Measurements from ENCODE around the gene SETBP1. TPM values are rescaled to one million over a fixed set of nuclear protein-coding genes. Genes with fewer than 3 reads are reported as not detected.

Gene SETBP1
- total RNA-seq, 1 donor: 16.2 TPM

DNA sequence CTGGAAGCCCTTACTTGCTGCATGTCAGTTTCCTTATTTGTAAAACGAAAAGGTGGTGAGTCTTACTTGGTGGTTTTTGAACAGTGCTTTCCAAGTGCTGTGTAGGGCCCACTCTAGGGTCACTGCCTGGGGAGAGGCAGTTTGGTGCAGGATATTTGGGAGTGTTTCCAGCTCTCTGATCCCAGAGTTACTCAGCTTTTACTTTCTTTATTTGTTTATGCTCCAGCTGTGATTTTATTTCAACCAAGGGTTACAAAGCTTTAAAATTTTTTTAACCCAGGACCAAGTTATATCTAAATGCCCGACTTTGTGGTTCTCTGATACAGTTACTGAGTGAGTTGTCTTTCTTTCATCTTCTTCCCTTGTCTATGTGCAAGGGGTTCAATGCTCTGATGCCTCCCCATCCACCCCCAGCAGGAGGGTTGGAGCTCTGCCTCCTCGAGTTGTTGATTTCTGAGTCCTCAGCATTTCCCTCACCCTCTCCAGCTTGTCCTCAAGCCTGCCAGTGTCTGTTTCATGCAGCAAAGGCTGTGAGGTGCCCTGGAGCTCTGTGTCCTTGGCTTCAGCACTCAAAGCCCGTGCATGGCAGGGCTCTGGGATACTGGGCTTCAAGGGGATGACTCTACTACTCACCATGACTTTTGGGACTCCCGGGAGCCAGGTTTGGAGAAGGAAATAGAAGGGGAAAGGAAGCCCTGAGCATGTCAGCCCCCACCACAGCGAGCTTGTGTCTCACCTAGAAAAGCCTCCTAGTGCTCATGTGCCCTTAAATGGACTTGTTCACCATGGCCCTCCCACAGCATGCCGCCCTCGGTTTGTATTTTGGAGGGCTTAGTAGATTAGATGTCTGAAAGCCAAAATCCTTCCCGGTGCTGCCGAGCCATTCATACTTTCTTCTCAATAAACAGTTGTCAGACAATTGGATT lies 236.8 kb downstream of the SETBP1 start:
- DNase-seq (ENCODE audit: low read depth in 2 of 3, low spot score in 2 of 3): no peak

DNA sequence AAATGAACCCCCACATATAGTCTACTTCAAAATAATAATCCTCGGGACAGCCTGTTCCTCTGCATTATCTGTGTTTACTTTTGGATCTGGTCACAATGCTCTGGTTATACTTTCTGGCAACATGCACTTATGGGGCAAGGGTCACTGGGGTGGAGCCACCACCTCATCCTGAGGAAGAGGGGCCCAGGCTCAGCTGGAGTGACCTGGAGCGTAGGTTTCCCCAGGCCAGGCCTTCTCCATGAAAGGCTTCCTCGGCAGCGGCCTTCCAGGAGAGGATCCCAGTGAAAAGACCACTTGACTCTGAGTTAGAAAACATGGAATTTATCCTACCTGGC lies 237.4 kb downstream of the SETBP1 start:
- DNase-seq (ENCODE audit: low read depth in 2 of 3, low spot score in 2 of 3): no peak

DNA sequence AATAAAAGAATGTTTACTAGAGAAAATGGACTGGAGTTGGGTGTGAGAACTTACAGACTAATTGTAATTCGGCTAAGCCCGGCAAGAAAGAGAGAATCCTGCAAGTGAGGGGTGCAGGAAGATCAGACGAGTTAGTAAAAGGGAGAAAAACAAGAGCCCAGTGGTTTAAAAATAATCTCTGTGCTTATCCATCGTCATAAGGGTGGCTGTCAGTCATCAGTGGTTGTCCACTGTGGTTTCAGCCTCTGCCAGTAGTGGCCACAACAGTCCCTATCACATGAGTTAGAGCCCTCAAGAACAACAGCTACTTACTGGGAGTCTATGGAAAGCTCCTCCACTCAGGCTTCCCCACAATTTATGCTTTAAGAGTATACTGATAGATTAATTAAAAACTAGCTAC lies 239.8 kb downstream of the SETBP1 start:
- DNase-seq (ENCODE audit: low read depth in 2 of 3, low spot score in 2 of 3): no peak

DNA sequence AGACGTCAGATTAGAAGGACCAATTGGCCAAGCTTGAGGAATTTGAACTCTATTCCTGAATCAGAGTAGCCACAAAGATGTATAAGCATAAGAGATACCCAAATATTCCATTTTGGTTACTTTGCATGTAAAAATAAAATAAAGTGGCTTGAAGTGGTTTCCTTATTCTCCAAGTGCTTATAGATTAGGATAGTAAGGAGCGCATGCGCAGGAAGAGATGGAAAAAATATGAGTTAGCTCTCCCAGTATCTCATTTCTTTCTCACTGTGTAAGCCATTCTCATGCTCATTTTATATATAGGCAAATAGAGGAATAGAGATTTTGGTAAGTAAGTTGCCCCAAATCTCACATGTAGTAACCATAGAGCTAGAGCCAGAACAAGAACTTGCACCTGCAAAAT lies 241.3 kb downstream of the SETBP1 start:
- DNase-seq (ENCODE audit: low read depth in 2 of 3, low spot score in 2 of 3): no peak

DNA sequence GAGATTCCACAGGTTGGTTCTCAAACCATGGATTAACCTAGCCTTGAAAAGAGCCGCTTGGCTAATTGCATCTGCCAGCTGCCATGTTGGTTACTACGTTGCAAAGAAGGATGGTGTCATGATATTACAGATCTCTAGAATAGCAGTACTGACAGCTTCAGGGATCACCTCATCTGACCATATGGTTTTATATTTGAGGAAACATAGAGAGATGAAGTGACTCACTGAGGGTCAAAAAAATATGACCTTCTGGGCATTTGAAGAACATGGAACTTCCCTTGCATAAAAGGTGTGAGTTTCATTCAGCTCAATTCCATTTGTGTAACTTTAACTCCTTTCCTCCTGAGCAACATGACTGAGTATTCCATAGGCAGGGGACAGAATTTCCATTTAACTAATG lies 242.3 kb downstream of the SETBP1 start:
- DNase-seq (ENCODE audit: low read depth in 2 of 3, low spot score in 2 of 3): no peak

DNA sequence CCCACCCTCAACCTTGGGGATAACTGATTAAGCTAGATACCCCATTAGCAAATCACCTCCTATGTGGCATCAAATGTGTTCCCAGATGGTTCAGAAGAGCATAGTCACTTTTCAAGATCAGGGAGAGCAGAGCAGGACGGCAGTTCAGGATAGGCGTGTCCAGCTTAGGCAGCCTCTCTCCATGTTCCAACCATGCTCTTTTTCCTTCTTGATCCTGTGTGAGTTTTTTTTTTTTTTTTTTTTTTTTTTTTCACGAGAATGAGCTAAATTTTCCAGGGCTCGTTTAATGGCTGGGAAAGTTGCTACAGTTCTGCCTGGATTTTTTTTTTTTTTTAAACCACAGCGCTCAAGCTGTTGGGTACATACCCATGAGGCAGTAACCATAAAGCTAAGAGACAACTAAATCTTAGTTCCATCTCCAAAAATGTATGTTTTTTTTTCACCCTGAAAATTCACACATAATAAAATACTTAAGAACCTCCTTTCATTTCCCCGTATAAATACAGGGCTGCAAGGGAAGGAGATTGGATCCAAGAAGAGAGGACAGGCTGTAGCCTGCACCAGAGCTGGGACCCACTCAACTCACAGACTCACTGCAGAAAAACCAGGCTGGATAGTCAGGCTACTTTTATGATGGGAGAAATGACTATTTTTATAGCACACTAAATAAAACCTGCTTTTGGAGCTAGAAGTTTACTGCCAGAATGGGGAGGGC lies 244.3 kb downstream of the SETBP1 start:
- DNase-seq (ENCODE audit: low read depth in 2 of 3, low spot score in 2 of 3): no peak

DNA sequence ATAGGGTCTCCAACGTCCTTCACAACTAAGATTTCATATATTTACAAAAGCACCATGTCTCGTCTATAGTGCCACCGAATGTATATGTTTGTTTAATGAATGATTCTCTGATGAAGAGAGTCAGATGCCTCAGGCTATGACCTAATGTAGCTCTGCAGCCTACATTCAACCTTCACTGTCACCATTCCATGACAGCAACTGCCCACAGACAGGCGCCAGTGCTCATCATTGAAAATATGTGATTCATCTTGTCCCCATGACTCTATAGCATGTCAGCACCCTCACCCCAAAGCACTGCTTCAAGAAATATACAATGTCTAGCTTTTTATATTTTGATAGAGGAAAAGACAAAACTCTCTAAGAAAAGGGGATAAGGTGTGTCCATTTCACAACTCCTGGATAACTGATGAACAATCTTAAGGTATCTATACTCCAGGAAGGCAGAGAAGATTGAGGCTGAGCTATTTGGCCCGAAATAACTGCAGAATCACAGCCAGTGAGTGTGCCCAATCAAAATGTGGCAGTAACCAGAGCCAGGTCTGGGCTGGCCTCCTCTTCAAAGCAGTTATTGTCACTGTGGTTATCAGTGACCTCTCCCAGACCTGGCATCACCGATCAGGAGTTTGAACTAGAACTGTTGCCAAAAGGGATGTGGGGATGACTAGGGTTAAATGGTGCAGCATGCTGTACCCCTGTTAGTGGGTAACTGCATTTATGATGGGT lies 246.6 kb downstream of the SETBP1 start:
- no peak for DNase-seq (ENCODE audit: low read depth in 2 of 3, low spot score in 2 of 3)

DNA sequence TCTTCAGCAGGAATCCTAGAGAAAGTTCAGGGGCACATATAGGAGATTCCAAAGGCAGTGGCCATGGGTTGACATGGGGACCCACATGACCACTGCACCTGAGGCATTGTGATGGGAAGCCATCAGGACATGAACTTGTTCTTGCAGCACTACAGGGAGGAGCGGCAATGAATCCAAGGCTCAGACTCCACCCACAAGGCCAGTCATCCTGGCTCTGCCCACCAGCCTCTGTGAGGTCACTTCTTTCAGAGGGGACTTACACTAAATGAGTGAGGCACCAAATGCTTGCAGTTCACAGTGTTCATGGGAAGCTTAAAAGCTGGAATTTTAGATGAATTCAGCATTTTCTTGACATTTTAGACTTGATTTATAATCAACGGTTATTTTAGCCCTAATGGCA lies 254.2 kb downstream of the SETBP1 start:
- no peak for DNase-seq (ENCODE audit: low read depth in 2 of 3, low spot score in 2 of 3)

DNA sequence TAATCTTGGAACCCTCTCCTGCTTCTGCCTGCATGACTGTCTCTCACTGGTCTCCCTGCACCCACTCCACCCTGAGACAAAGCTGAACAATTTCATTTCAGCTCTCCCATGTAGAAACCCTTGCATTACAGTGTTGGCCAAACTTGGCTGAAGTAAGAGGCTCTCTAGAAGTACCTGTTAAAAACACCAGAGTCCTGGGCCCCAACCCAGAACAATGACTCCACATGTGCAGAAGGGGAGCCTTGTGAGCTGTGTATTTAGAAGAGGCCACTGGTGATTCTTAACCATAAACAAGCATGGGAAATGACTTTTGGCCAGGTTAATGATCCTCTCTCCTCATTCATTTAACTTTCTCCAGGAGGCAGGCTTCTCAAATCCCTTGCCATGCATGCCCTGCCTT lies 254.8 kb downstream of the SETBP1 start:
- no peak for DNase-seq (ENCODE audit: low read depth in 2 of 3, low spot score in 2 of 3)

DNA sequence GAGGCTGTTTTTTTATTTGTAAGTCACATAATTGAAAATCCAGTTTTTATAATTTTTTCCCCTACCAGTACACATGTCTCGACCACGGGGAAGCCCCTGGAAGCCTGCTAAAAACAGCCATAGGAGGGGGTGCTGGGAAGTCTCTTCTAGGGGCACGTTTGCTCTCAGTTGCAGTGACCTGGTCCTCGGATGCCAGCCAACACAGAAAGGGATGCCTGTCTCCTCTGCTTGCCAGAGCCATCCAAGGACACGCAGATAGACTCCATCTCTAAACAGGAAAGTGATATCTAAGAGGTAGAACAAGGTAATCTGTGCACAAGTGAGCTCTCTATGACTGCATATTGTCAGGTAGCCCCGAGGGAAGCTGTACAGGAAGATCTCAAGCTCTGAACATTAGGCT lies 255.8 kb downstream of the SETBP1 start:
- no peak for DNase-seq (ENCODE audit: low read depth in 2 of 3, low spot score in 2 of 3)

DNA sequence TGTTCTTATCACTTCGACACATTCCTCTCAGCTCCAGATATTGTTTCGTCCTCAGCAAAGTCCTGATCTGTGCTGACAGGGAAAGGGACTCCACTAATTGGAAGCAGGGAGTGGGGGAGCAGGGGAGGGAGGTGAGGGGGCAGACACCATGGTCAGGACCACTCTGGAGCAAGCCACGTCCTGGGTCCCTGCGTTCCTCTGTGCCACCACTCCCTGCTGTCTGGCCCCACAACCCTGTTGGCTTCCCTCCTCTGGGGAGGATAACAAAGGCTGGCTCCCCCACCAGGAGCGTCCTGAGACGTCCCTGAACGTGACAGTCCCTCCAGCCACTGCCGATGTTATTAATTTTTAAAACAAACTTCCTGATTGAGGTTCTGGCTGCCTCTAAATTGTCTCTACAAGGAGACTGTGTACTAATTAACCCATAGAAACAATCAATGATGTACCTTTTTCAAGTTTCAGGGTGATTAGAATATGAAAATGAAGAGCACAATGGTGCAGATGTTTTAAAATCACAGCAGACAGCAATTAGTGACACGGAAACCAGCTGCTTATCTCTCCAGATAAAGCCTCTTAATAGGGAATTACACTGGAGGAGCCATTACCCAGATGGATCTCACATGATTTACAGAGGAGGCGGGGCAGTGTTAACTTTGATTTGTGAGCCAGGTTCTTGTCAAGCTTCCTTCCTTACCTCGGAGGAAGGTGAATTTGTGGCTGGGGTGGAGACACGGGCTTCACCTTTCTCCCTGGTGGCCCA lies 257.5 kb downstream of the SETBP1 start:
- no peak for DNase-seq (ENCODE audit: low read depth in 2 of 3, low spot score in 2 of 3)

DNA sequence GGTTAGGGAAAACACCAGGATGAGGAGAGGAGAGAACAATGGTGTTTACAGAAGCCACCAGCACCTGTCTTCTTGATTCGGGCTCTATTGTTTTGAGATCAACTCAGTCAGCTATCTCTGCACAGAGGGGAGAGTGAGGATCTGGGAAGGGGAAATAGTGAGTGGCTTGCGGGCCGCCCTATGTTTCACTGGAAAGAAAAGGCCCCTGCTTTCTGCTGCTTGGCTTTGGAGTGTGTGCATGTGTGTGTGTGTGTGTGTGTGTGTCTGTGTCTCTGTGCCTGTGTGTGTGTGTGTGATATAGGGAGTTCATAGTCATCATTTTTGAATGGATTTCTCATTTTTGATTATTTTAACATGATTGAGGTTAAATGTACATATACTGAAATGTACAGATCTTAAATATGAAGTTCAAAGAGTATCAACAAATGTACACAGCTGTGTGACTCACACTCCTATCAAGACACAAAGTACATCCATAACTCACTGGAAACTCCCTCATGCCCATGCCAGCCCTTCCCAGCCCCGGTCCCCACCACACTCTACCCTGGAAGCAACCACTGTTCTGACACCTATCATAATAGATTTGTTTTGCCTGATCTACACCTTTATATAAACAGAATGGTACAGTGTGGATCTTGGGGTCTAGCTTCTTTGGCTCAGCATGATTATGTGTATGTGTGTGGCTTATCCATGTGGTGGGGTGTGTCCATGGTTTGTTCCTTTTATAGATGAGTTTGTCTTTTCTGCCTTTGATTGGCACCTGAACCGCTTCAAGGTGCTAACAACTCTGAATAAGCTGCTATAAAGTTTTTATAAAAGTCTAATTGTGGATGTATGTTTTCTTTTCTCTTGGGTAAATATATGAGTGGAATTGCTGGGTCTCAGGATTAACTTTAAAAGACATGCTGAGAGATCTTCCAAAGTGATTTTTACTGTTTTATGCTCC lies 258.3 kb downstream of the SETBP1 start:
- DNase-seq (ENCODE audit: low read depth in 2 of 3, low spot score in 2 of 3): no peak

DNA sequence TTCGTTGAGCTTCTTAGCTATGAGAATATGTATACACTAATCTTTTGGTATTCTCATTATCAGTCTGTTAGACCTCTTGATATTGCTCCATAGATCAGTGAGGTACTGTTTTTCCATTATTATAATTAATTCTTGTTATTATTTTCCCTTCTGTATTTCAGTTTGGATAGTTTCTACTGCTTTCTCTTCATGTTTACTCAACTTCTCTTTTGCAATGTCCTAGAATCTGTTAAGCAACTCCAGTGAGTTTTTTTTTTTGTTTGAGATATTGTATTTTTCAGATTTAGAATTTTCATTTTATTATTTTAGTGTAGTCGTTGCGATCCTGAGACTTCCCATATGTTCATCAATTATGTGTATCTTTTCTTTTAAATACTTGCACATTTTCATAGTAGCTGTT lies 260.8 kb downstream of the SETBP1 start:
- no peak for DNase-seq (ENCODE audit: low read depth in 2 of 3, low spot score in 2 of 3)

DNA sequence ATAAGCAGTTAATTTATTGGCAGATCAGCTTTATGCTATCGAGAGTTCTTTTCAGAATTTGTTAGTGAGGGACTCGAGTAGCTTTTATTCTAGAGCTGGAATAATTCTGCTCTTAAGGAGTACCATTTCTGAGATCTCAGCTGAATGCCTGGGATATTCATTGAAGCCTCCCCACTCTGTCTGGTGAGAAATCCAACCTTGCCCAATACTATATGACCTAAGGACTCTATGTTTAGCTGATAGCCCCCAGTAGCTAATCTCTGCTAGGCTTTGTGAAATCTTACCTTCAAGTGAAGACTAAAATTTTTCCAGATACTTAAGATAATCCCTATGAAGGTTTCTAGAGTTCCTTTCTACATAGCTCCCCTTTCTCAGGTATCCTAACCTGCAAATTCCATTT lies 261.4 kb downstream of the SETBP1 start:
- DNase-seq (ENCODE audit: low read depth in 2 of 3, low spot score in 2 of 3): no peak

DNA sequence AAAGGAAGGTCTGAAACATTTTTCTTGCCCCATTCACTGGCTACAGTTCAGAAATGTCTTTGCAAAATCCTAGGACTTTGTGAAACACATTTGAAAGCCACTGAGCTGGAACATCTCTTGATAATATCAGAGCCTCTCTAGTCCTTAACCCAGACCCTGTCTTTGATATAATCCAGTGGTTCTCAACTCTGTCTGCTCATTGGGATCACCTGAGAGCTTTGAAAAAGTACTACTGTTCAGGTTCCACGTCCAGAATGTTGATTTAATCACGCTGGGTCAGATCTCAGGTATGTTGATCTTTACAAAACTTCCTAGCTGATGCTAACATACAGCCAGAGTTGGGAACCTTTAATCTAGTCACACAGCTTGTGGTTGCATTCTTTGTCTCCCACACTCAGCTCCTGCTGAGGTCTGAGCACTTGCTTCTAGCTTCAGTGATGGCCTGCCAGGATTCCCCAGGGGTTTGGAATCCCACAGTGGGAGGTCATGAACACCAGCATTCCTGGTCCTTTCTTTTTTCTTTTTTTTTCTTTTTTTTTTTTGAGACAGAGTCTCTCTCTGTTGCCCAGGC lies 262.7 kb downstream of the SETBP1 start:
- DNase-seq (ENCODE audit: low read depth in 2 of 3, low spot score in 2 of 3): no peak

DNA sequence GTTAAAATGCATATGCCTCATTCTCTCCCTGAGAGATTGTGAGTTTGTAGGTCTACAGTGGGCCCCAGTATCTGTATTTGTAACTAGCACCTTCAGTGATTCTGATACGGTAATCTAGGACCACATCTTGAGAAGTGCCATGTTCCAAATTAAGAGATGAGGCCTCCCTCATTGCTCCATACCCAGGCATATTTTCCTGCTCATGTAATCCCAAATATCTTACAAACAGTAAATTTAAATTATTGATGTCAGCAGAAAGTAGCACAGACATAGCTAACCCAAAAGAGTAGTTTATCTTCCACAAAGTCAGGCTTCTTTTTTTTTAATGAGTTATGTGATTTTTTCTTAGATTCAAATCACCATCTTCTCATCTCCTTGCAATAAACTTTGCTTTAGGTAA lies 263.8 kb downstream of the SETBP1 start:
- DNase-seq (ENCODE audit: low read depth in 2 of 3, low spot score in 2 of 3): no peak

DNA sequence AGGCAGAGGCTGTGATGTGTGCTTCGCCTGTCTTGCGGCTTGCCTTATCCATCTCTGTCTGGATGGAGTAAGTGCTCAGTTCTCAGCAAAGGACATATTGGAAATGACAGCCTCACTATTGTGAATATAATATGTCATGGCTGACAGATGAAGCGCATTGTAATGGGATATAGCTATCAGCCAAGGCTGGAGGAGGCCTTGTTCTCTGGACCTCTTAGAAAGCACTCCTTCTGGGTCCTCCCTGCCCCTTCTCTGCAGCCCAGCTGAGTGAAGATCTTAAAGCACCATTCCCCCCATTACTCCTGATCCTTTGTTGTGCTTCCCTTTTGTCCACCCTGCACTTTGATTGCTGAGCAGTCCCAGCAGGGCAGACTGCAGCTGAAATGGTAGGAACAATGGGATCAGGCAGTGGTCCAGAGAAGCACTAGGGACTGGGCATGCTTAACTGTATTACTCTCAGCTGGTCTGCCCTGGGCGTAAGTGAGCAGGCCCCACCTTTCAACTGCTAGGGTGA lies 265.3 kb downstream of the SETBP1 start:
- no peak for DNase-seq (ENCODE audit: low read depth in 2 of 3, low spot score in 2 of 3)

DNA sequence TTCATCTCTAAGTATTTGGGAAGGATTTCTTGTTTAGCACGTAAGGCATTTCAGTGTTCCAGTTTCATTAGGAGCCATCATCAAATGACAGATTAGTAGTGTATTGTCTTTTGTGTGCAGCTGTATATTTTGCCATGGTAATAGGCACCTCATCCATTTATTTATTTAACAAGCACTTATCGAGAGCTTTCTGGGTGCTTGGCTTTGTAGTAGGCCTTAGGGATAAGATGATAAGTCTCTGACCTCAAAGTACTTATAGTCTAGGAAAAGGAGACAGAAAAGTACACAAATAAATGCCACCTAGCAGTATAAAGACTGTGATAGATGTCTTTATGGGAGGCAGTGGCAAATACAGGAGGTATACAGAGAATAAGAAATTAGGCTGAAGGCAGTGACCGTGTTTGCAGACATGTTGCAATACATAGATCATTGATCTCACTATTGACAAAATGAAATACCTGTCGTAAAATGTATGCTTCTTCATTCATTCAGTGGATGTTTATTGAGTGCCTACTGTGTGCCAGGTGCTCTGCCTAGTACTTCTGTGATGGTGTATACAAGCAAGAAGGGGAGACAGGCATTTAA lies 265.9 kb downstream of the SETBP1 start:
- DNase-seq (ENCODE audit: low read depth in 2 of 3, low spot score in 2 of 3): no peak

DNA sequence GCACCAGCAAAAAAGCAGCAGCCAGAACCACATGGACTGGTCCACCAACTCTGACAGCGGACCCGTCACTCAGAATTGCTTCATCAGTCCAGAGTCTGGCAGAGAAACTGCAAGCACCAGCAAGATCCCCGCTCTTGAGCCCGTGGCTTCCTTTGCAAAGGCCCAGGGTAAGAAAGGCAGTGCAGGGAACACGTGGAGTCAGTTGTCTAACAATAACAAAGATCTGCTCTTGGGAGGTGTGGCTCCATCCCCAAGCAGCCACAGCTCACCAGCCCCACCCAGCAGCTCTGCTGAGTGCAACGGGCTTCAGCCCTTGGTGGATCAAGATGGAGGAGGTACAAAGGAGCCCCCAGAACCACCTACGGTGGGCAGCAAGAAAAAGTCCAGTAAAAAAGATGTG lies 269.3 kb downstream of the SETBP1 start:
- DNase-seq (ENCODE audit: low read depth in 2 of 3, low spot score in 2 of 3): no peak
